Endodermal cell (in vitro differentiated cells): ENCODE results near the gene CDK15. TPM values are rescaled to one million over a fixed set of nuclear protein-coding genes. Genes with fewer than 3 reads are reported as not detected.

Source experiments
- DNase-seq: peaks from one replicate; pipeline ENCODE4 v3.0.0-alpha.2; 2017
- H3K27ac ChIP-seq: 2 replicates; pipeline ENCODE4 v1.5.1; 2013; ENCODE audit warnings: mild to moderate bottlenecking, low read depth, low read length, moderate library complexity
- H3K27me3 ChIP-seq: 2 replicates; pipeline ENCODE4 v1.6.1; 2013; ENCODE audit warnings: mild to moderate bottlenecking, low read length, moderate library complexity; ENCODE audit not compliant: insufficient read depth, control insufficient read depth, poor library complexity, severe bottlenecking
- H3K36me3 ChIP-seq: 2 replicates; pipeline ENCODE4 v1.7.0; 2013; ENCODE audit warnings: mild to moderate bottlenecking, low read length, moderate library complexity; ENCODE audit not compliant: control insufficient read depth, insufficient read depth
- H3K4me1 ChIP-seq: one replicate; pipeline ENCODE4 v1.7.0; 2013; ENCODE audit warnings: low read length; ENCODE audit not compliant: control insufficient read depth, insufficient read depth
- H3K4me3 ChIP-seq: 2 replicates; pipeline ENCODE4 v1.5.1; 2013; ENCODE audit warnings: mild to moderate bottlenecking, low read length, moderate library complexity
- H3K9ac ChIP-seq: 2 replicates; pipeline ENCODE4 v1.6.1; 2013; ENCODE audit warnings: mild to moderate bottlenecking, low read length, moderate library complexity; ENCODE audit not compliant: poor library complexity, severe bottlenecking; ENCODE audit errors: extremely low read depth
- H3K9me3 ChIP-seq: 2 replicates; pipeline ENCODE4 v1.6.1; 2013; ENCODE audit warnings: mild to moderate bottlenecking, low read length, moderate library complexity; ENCODE audit not compliant: control insufficient read depth
- H3K27ac Mint-ChIP-seq: 2 replicates; pipeline ENCODE4 v1.8.0; 2020; ENCODE audit warnings: mixed read lengths
- H3K27me3 Mint-ChIP-seq: 2 replicates; pipeline ENCODE4 v1.8.0; 2021; ENCODE audit warnings: mild to moderate bottlenecking, mixed read lengths; ENCODE audit not compliant: insufficient read depth
- H3K36me3 Mint-ChIP-seq: 2 replicates; pipeline ENCODE4 v1.8.0; 2020; ENCODE audit warnings: low read depth, mixed read lengths
- H3K4me1 Mint-ChIP-seq: 2 replicates; pipeline ENCODE4 v1.8.0; 2020; ENCODE audit warnings: mixed read lengths
- H3K4me3 Mint-ChIP-seq: 2 replicates; pipeline ENCODE4 v1.8.0; 2020; ENCODE audit warnings: mild to moderate bottlenecking, moderate library complexity, mixed read lengths
- H3K9me3 Mint-ChIP-seq: 2 replicates; pipeline ENCODE4 v1.8.0; 2020; ENCODE audit warnings: mild to moderate bottlenecking, mixed read lengths
- CTCF ChIP-seq: fragments of 200-600 bp; sonication (generic); conservative IDR thresholded peaks from 2 replicates; pipeline ENCODE4 v1.5.0; 2021; ENCODE audit warnings: antibody characterized with exemption, mild to moderate bottlenecking
- WGBS, 2 experiments: methylation state at CpG; one replicate each; pipeline versions ENCODE4 v1.1.5 to v1.1.7; 2013; ENCODE audit warnings: missing lambda C conversion rate in 2 of 2, mixed read lengths in 1 of 2; ENCODE audit not compliant: insufficient coverage in 1 of 2, insufficient read length in 1 of 2; 5-methylcytosine and 5-hydroxymethylcytosine counted together
- total RNA-seq, 2 donors: library from RNA; stranded (reverse); fragmentation: NEBNext Ultra II Directional in 1 of 2; extraction: Animal tissue kit (Norgen Biotek cat#: 25700) in 1 of 2; gene quantifications; 2 replicates in 1 of 2; 3 replicates in 1 of 2; pipeline ENCODE4 v1.2.1, GENCODE V29; 2021

The CDK15 gene
- total RNA-seq, 2 donors from 2014 or later: 0.35 TPM; not detected in 1

- H3K9me3 Mint-ChIP-seq: no peaks in the 10 kb centered on the region
- peaks cover 5% of the 10 kb centered on the region for H3K36me3 ChIP-seq
- no peak for TF ChIP-seq CTCF
- H3K4me1 Mint-ChIP-seq: peaks cover 61% of the 10 kb centered on the region
- peaks cover 3% of the 10 kb centered on the region for H3K27me3 Mint-ChIP-seq
- peak overlapping the region; percentile 31 for H3K9ac ChIP-seq
- H3K27ac Mint-ChIP-seq: peak overlapping the region; percentile 5
- peaks cover 21% of the 10 kb centered on the region for H3K4me1 ChIP-seq
- H3K27ac ChIP-seq: no peak overlapping the region
- peak overlapping the region; percentile 95 for H3K4me3 ChIP-seq
- no peaks in the 10 kb centered on the region for H3K9me3 ChIP-seq
- no peak for DNase-seq
- no peaks in the 10 kb centered on the region for H3K27me3 ChIP-seq
- H3K4me3 Mint-ChIP-seq: peak overlapping the region; percentile 94
- peaks cover 4% of the 10 kb centered on the region for H3K36me3 Mint-ChIP-seq
Observed at GRCh38 chr2:201777869-201778268, 28.5 kb upstream of the CDK15 start.

GRCh38 chr2:201779901-201780673, 26.2 kb upstream of the CDK15 start:
- H3K27ac ChIP-seq: peak overlapping the region; percentile 84
- no peaks in the 10 kb centered on the region for H3K9me3 ChIP-seq
- no peak for TF ChIP-seq CTCF
- 0 to 1% methylated on average over 9 to 21 of the region's 22 CpGs for WGBS, 2 experiments
- H3K27me3 ChIP-seq: no peaks in the 10 kb centered on the region
- peaks cover 5% of the 10 kb centered on the region for H3K36me3 ChIP-seq
- Mint-ChIP-seq H3K27ac (peak overlapping the region; percentile 96), H3K9me3 (no peaks in the 10 kb centered on the region), H3K4me3 (peak overlapping the region; percentile 94), H3K4me1 (peaks cover 47% of the 10 kb centered on the region), H3K27me3 (peaks cover 5% of the 10 kb centered on the region), H3K36me3 (no peaks in the 10 kb centered on the region)
- peak overlapping the region; percentile 95 for H3K4me3 ChIP-seq
- H3K4me1 ChIP-seq: peaks cover 21% of the 10 kb centered on the region
- peak overlapping the region; percentile 90 for H3K9ac ChIP-seq
- DNase-seq: no peak

GRCh38 chr2:201780674-201781493, 25.5 kb upstream of the CDK15 start, which contains the start of gene ALS2:
TSS of gene ALS2 (minus strand) at chr2:201780933. CDS start at chr2:201768885, 12,048 bp downstream.
- TF ChIP-seq CTCF: no peak

More at GRCh38 chr2:201780674-201781493, 25.5 kb upstream of the CDK15 start, which contains the start of gene ALS2:
- H3K27me3 ChIP-seq: no peaks in the 10 kb centered on the region
- Mint-ChIP-seq H3K4me1 (peaks cover 39% of the 10 kb centered on the region), H3K27ac (peak within 1 kb of the TSS; percentile 96), H3K4me3 (peak within 1 kb of the TSS; percentile 94), H3K36me3 (no peaks in the 10 kb centered on the region), H3K9me3 (no peaks in the 10 kb centered on the region), H3K27me3 (peaks cover 5% of the 10 kb centered on the region)
- DNase-seq: peak; percentile 100
- WGBS, 2 experiments: 0% methylated on average over 28 to 60 of the region's 60 CpGs
- no peaks in the 10 kb centered on the region for H3K9me3 ChIP-seq
- peak within 1 kb of the TSS; percentile 84 for H3K27ac ChIP-seq
- peak within 1 kb of the TSS; percentile 95 for H3K4me3 ChIP-seq
- peaks cover 4% of the 10 kb centered on the region for H3K36me3 ChIP-seq
- H3K4me1 ChIP-seq: peaks cover 16% of the 10 kb centered on the region
- H3K9ac ChIP-seq: peak within 1 kb of the TSS; percentile 90
